Umbilical cord (tissue), 2 donors: ENCODE measurements around the gene ISG20. TPM values are rescaled to one million over a fixed set of nuclear protein-coding genes. Genes with fewer than 3 reads are reported as not detected.
A peak's percentile ranks its signal among the peaks of the same experiment; 100 is the strongest.
"Not testable (repeated sequence)": the region's sequence is repeated elsewhere in the genome, so short reads cannot be mapped to it uniquely, and the experiment has no call there.

ENCODE experiments used
- DNase-seq: peaks from one replicate; pipeline ENCODE4 v3.0.0-alpha.2; 2015; ENCODE audit warnings: low spot score
- total RNA-seq: library from RNA; depleted of rRNA; stranded (reverse); fragments of >200 nt; gene quantifications from one replicate; pipeline ENCODE4 v1.2.3, GENCODE V29; 2014; ENCODE audit warnings: low replicate concordance; ENCODE audit not compliant: insufficient read depth

ISG20 gene
- total RNA-seq, 1 donor from 2014 or later: 4.6 TPM

GRCh38 chr15:88636050-88636449 is 2.8 kb upstream of the ISG20 start:
- no peak for DNase-seq

GRCh38 chr15:88636654-88637053 is 2.2 kb upstream of the ISG20 start:
- no peak for DNase-seq

- no peak for DNase-seq
These were observed 1.4 kb upstream of the ISG20 start for GRCh38 chr15:88637436-88637835.

GRCh38 chr15:88637841-88638625 is 783 bp upstream of the ISG20 start:
- DNase-seq: peak; percentile 31

- no peak for DNase-seq
These were observed 3.2 kb downstream of the ISG20 start for GRCh38 chr15:88641959-88642452.

- DNase-seq: not testable (repeated sequence)
These were observed 3.7 kb downstream of the ISG20 start for GRCh38 chr15:88642514-88642913.

GRCh38 chr15:88644741-88645140 is 5.9 kb downstream of the ISG20 start:
- DNase-seq: no peak

GRCh38 chr15:88645171-88646087 is 6.6 kb downstream of the ISG20 start:
- DNase-seq: no peak

GRCh38 chr15:88646088-88646405 is 7.2 kb downstream of the ISG20 start:
- no peak for DNase-seq

GRCh38 chr15:88646951-88647350 is 8.1 kb downstream of the ISG20 start:
- DNase-seq: no peak

GRCh38 chr15:88647351-88648105 is 8.7 kb downstream of the ISG20 start:
- no peak for DNase-seq

GRCh38 chr15:88648357-88649214 is 9.8 kb downstream of the ISG20 start:
- DNase-seq: no peak

- peak; percentile 40 for DNase-seq
These were observed 10.5 kb downstream of the ISG20 start for GRCh38 chr15:88649286-88649733.

- DNase-seq: no peak
These were observed 11.1 kb downstream of the ISG20 start for GRCh38 chr15:88649753-88650551.

GRCh38 chr15:88650556-88650955 is 11.7 kb downstream of the ISG20 start:
- DNase-seq: no peak

- DNase-seq: no peak
These were observed 12.4 kb downstream of the ISG20 start for GRCh38 chr15:88651136-88651732.

GRCh38 chr15:88651971-88652370 is 13.2 kb downstream of the ISG20 start:
- DNase-seq: no peak

GRCh38 chr15:88652456-88653199 is 13.8 kb downstream of the ISG20 start:
- DNase-seq: no peak
